ENCODE data around the gene PRUNE2.
"Not testable (repeated sequence)": the region's sequence is repeated elsewhere in the genome, so short reads cannot be mapped to it uniquely, and the experiment has no call there.

The PRUNE2 gene

DNA sequence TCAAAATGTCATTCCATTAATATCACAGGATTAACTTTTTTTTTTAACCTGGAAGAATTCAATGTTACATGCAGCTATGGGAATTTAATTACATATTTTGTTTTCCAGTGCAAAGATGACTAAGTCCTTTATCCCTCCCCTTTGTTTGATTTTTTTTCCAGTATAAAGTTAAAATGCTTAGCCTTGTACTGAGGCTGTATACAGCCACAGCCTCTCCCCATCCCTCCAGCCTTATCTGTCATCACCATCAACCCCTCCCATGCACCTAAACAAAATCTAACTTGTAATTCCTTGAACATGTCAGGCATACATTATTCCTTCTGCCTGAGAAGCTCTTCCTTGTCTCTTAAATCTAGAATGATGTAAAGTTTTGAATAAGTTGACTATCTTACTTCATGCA lies 121.0 kb downstream of the PRUNE2 start:
- intact Hi-C loops (cut with micrococcal nuclease) = no loop called here
- Mint-ChIP-seq H3K36me3 (ENCODE audit: low read depth) (no peaks in the 10 kb centered on the region), H3K9me3 (no peaks in the 10 kb centered on the region), H3K27ac (no peak overlapping the region), H3K4me1 (ENCODE audit: low read depth) (no peaks in the 10 kb centered on the region), H3K27me3 (peaks cover 9% of the 10 kb centered on the region), H3K4me3 (no peak overlapping the region)

DNA sequence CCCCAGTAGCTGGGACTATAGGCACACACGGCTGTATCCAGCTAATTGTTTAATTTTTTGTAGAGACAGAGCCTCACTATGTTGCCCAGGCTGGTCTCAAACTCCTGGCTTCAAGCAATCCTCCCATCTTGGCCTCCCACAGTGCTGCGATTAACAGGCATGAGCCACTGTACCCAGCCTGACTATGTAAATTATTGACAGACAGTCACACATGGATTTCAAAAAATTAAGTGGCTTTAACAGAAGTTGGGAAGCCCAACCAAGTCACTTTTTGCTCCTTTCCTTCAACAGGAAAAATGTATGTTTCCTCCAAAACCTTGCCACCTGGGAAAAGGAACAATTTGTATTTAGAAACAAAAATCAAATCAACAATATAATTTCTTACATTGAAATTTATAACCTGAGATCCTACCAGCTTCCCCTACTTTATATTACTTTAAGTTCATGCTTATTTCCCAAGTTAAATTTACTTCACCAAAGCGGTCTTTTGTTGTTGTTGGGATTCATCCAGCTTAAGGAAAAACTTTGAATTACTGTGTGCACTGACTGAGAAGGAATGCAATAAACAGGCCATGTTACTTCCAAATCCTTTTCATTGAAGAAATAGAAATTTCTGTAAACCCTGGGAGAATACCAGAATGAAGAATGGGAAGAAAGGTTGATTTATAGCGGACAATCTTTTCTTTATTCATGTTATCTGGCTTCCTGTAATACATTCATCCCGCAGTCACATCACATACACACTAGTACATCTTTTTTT lies 133.0 kb downstream of the PRUNE2 start:
- intact Hi-C loops (cut with micrococcal nuclease) = no loop called here
- peaks cover 7% of the 10 kb centered on the region for H3K27me3 Mint-ChIP-seq
- no peak overlapping the region for H3K27ac Mint-ChIP-seq
- H3K36me3 Mint-ChIP-seq (ENCODE audit: low read depth) = no peaks in the 10 kb centered on the region
- no peaks in the 10 kb centered on the region for H3K4me1 Mint-ChIP-seq (ENCODE audit: low read depth)
- H3K9me3 Mint-ChIP-seq = no peaks in the 10 kb centered on the region
- H3K4me3 Mint-ChIP-seq = no peak overlapping the region

DNA sequence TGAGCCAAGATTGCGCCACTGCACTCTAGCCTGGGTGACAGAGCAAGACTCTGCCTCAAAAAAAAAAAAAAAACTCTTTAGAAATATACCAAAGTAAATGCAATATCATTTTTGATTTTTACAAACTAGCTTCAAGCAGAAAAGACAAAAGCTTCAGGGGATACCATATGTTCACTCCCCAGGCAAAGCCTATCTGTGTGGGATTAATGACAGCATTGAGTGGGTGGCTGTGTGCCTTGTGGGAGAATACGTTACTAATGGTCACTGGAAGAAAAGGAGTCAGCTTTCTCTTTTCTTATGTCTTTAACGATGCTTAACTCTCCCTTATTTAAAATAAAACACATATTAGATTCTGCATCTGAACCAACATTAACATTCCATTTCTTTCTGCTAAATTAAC lies 139.8 kb downstream of the PRUNE2 start:
- Mint-ChIP-seq H3K4me1 (ENCODE audit: low read depth) (no peaks in the 10 kb centered on the region), H3K27me3 (peaks cover 3% of the 10 kb centered on the region), H3K4me3 (no peak overlapping the region), H3K36me3 (ENCODE audit: low read depth) (no peaks in the 10 kb centered on the region), H3K9me3 (no peaks in the 10 kb centered on the region), H3K27ac (no peak overlapping the region)
- intact Hi-C loops (cut with micrococcal nuclease) = no loop called here

DNA sequence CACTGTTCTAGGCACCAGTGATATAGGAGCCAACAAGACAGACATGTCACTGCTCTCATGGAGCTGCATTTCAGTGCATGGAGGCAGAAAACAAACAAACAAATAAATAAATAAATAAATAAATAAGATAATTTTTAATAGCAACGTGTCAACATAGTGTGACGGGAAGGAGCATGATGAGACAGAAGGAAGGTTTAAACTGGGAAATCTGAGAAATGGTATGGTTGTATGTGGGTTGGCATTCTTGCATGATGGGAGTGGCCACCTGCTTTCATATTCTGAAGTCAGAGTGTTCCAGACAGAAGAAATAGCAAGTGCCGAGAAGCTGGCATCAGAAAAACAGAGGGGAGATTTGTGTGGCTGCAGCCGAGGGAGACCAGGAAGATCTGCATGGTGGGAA lies 141.8 kb downstream of the PRUNE2 start, which contains the start of gene PCA3:
Gene PCA3, plus strand, starts transcription at position 301 of the 400 bp plus-strand sequence.
- H3K27ac Mint-ChIP-seq = no peak within 1 kb of the TSS
- intact Hi-C loops (cut with micrococcal nuclease) = no loop called here
- H3K4me1 Mint-ChIP-seq (ENCODE audit: low read depth) = peaks cover 13% of the 10 kb centered on the region
- peaks cover 5% of the 10 kb centered on the region for H3K27me3 Mint-ChIP-seq
- H3K36me3 Mint-ChIP-seq (ENCODE audit: low read depth) = no peaks in the 10 kb centered on the region
- no peak within 1 kb of the TSS for H3K4me3 Mint-ChIP-seq
- H3K9me3 Mint-ChIP-seq = no peaks in the 10 kb centered on the region

DNA sequence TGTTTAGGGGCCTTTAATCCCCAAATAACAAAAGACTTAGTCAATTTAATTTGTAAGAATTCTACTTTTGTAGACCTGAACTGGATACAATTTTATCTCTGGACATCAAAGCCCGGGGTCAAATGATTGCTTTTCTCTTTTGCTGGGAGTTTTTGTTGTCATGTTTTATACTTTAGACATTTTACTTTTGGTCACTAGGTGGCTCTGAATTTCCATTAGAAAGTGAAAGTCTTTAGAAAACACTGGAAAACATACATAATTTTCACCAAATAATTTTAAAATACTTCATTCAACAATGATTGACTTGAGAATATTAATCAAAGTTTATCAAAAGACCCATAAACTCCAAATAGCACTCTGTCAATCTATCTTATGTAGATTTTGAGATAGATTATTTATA lies 144.5 kb downstream of the PRUNE2 start:
- Mint-ChIP-seq H3K27ac (no peak overlapping the region), H3K36me3 (ENCODE audit: low read depth) (no peaks in the 10 kb centered on the region), H3K4me3 (no peak overlapping the region), H3K27me3 (peaks cover 7% of the 10 kb centered on the region), H3K9me3 (no peaks in the 10 kb centered on the region), H3K4me1 (ENCODE audit: low read depth) (peaks cover 15% of the 10 kb centered on the region)
- intact Hi-C loops (cut with micrococcal nuclease) = no loop called here

DNA sequence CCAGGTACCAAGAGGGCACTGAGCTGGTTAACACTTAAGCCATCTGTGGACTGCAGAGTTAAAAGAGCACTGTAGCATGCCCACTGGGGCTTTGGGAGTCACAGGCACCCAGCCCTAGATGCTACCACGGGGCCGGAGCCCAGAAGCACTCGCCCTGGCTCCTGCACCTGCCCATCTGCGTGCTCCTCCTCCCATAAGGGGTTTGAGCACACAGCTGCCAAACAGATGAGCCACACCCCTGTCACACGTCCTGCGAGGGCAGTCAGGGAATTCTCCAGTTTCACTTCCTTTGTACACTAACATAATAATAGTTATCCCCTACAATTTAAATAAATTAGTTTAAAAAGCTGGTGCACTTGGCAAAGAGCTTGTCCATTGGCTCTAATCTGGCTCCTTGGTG lies 146.2 kb downstream of the PRUNE2 start:
- no peaks in the 10 kb centered on the region for H3K9me3 Mint-ChIP-seq

DNA sequence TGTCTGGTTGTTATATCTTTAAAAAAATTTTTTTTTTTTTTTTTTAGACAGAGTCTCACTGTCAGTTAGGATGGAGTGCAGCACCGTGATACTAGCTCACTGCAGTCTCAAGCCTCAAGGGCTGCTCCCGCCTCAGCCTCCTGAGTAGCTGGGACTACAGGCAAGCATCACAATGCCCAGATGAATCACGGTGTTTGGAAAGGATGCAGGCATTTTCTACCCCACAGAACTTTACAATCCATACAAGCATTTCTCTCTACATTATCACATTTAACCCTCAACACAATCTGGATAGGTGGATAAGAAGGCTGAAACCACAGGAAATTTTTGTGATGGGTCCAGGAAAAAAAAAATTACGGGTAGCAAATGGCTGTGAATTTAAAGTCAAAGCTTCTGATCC lies 147.4 kb downstream of the PRUNE2 start:
- Mint-ChIP-seq H3K4me3 (no peak overlapping the region), H3K27ac (no peak overlapping the region), H3K9me3 (no peaks in the 10 kb centered on the region), H3K4me1 (ENCODE audit: low read depth) (peaks cover 15% of the 10 kb centered on the region), H3K36me3 (ENCODE audit: low read depth) (no peaks in the 10 kb centered on the region), H3K27me3 (peaks cover 7% of the 10 kb centered on the region)
- intact Hi-C loops (cut with micrococcal nuclease) = loop anchor here (5.0 kb wide), 1 partner anchor 254 kb away; no protein-coding TSS in a partner anchor

More for the DNA sequence above, 146.2 kb downstream of the PRUNE2 start:
- H3K36me3 Mint-ChIP-seq (ENCODE audit: low read depth) = no peaks in the 10 kb centered on the region
- intact Hi-C loops (cut with micrococcal nuclease) = loop anchor here (5.0 kb wide), 1 partner anchor 253 kb away; no protein-coding TSS in a partner anchor
- no peak overlapping the region for H3K4me3 Mint-ChIP-seq
- H3K27me3 Mint-ChIP-seq = peaks cover 7% of the 10 kb centered on the region
- H3K27ac Mint-ChIP-seq = no peak overlapping the region
- peaks cover 15% of the 10 kb centered on the region for H3K4me1 Mint-ChIP-seq (ENCODE audit: low read depth)

DNA sequence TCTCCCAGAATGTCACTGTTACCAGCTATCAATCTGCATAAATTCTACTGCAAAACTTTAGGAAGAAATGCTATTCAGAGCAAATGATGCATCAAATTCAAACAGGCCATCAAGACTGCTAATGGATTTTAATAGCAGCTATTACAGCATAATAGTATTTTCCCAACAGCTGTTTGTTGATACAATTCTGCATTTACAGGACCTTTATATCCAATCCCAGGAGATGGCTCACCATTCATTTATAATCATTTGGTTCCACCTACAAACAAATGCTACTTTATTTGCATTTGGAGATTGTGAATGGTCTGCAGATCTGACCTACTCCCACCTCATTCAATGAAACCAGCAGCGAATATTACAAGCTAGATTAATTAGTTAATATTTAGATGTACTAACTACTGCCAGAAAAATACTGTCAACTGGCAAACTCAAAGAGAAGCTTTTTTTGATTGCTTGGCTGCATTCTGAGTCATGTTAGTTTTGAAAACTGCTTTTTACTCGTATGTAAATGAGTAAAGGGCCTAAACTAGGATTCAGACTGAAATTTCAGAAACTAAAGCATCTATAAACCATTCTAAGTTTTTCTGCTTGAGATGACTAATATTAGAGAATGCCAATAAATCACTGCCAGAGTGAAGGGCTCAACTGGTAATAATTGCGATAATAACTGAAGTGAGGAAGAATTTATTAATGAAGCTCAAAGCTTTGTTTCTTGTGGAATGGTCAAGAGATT lies 148.8 kb downstream of the PRUNE2 start:
- Mint-ChIP-seq H3K4me1 (ENCODE audit: low read depth) (peaks cover 15% of the 10 kb centered on the region), H3K27ac (no peak overlapping the region)

DNA sequence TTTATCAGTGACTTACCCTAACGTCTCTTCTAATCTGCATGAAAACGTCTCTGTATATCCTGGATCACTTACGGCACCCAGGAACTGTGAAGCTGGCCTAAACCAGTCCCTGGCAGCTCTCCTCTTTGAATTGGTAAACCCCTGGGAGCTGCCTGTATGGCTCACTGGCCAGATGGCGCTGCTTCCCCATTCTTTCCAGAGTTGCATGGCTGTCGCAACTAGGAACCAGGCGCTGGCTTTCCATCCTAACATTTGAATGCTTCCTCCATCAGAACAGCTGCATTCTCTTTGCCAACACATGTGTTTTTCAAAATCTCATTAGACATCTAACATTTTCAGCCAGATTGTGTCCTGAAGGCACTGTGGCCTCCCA lies 149.7 kb downstream of the PRUNE2 start:
- Mint-ChIP-seq H3K9me3 (no peaks in the 10 kb centered on the region), H3K4me3 (no peak overlapping the region), H3K27ac (no peak overlapping the region), H3K4me1 (ENCODE audit: low read depth) (peaks cover 15% of the 10 kb centered on the region), H3K36me3 (ENCODE audit: low read depth) (no peaks in the 10 kb centered on the region), H3K27me3 (peaks cover 5% of the 10 kb centered on the region)
- intact Hi-C loops (cut with micrococcal nuclease) = loop anchor here (1.0 to 5.0 kb wide), 2 partner anchors 256 to 394 kb away; no protein-coding TSS in a partner anchor

More for the DNA sequence above, 148.8 kb downstream of the PRUNE2 start:
- H3K27me3 Mint-ChIP-seq = peaks cover 5% of the 10 kb centered on the region
- H3K36me3 Mint-ChIP-seq (ENCODE audit: low read depth) = no peaks in the 10 kb centered on the region
- intact Hi-C loops (cut with micrococcal nuclease) = loop anchor here (1.0 to 5.0 kb wide), 2 partner anchors 255 to 393 kb away; no protein-coding TSS in a partner anchor
- no peak overlapping the region for H3K4me3 Mint-ChIP-seq
- H3K9me3 Mint-ChIP-seq = no peaks in the 10 kb centered on the region

DNA sequence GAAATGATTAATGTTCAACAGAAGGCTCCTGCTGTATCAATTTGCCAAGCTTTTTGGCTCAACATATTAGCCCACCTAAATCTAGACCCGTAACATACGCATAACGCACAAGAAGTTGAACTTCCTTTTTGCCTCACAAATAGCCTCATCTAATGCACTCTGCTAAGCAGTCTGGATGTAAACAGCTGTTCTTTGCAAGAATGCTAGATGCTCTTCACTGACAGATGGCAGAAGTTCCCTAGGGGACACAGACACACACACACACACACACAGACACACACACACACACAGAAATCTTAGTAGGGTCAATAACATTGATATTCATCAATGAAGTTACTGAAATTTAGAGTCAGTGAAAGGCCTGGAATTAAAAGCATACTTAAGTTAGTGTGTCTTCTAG lies 154.9 kb downstream of the PRUNE2 start:
- Mint-ChIP-seq H3K4me1 (ENCODE audit: low read depth) (no peaks in the 10 kb centered on the region), H3K9me3 (peaks cover under 1% of the 10 kb centered on the region), H3K27ac (no peak overlapping the region), H3K36me3 (ENCODE audit: low read depth) (no peaks in the 10 kb centered on the region), H3K27me3 (no peaks in the 10 kb centered on the region), H3K4me3 (no peak overlapping the region)
- intact Hi-C loops (cut with micrococcal nuclease) = no loop called here

DNA sequence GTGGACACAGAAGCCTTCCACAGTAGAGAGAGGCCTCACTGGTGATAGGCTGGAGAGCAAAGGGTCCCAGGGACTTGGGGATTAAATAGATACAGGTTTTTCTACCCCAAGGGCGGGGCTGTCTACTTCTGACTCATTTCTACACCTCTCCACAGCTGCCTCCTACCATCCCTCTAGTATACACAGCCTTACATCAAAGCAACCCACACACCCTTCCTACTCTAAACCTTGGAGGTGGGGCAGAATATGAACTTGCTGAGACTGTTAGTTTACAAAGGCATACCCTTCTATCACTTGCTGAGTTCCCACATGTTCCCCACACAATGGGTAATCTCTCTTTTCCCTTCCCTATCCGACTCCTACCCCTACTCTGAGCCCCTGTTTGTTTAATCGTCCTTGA lies 161.6 kb downstream of the PRUNE2 start:
- intact Hi-C loops (cut with micrococcal nuclease) = no loop called here
- Mint-ChIP-seq H3K4me3 (no peak overlapping the region), H3K27ac (no peak overlapping the region), H3K4me1 (ENCODE audit: low read depth) (no peaks in the 10 kb centered on the region), H3K27me3 (no peaks in the 10 kb centered on the region), H3K9me3 (peaks cover 26% of the 10 kb centered on the region), H3K36me3 (ENCODE audit: low read depth) (no peaks in the 10 kb centered on the region)

DNA sequence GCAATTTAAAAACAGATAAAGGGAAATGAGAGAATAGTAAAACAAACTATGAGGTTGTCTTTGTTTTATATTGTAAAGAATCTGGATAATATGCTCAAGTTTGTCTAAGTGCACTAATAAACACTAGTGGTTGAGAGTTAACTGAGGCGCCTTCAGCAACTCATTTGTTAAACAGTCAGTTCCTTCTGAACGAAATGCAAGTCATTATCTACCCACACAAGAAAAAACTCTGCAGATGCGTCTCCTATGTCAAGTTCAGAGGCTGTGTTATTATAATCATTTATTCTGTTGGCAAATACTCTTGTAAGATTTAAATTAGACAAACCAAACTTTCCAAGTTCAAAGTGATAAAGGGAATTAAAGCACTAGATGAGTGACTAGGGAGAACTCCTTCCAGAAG lies 162.0 kb downstream of the PRUNE2 start:
- Mint-ChIP-seq H3K27ac (no peak overlapping the region), H3K36me3 (ENCODE audit: low read depth) (no peaks in the 10 kb centered on the region), H3K4me3 (no peak overlapping the region), H3K4me1 (ENCODE audit: low read depth) (no peaks in the 10 kb centered on the region), H3K27me3 (no peaks in the 10 kb centered on the region), H3K9me3 (peaks cover 26% of the 10 kb centered on the region)
- intact Hi-C loops (cut with micrococcal nuclease) = no loop called here

DNA sequence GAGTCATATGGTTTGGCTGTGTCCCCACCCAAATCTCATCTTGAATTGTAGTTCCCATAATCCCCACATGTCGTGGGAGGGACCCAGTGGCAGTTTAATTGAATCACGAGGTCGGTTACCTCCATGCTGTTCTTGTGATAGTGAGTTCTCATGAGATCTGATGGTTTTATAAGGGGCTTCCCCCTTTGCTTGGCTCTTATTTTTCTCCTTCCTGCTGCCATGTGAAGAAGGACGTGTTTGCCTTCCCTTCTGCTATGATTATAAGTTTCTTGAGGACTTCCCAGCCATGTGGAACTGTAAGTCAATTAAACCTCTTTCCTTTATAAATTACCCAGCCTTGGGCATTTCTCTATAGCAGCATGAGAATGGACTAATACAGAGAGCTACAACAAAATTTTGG lies 163.0 kb downstream of the PRUNE2 start:
- H3K4me3 Mint-ChIP-seq; H3K36me3 Mint-ChIP-seq (ENCODE audit: low read depth); H3K4me1 Mint-ChIP-seq (ENCODE audit: low read depth); H3K27ac Mint-ChIP-seq; intact Hi-C loops (cut with micrococcal nuclease); H3K27me3 Mint-ChIP-seq: not testable (repeated sequence)
- H3K9me3 Mint-ChIP-seq = peaks cover 26% of the 10 kb centered on the region

DNA sequence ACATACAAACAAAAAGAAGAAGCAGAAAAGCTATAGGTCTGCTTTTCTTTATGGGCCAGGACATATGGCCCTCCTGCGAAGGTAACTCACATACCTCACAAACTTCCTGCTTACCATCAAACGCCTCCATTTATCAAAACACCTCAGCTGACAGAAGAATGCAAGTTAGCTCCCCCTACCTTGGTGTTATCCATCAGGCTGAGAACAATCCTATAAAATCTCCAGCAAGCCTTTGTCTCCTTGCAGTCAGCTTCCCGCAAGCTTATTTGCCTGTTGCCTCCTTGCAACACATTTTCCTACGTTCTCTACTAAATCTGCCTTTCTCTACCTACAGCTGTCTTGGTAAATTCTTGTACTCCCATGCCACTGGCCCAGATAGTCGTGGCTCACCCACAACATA lies 164.4 kb downstream of the PRUNE2 start:
- H3K27ac Mint-ChIP-seq = no peak overlapping the region
- no peak overlapping the region for H3K4me3 Mint-ChIP-seq
- H3K36me3 Mint-ChIP-seq (ENCODE audit: low read depth) = no peaks in the 10 kb centered on the region
- H3K9me3 Mint-ChIP-seq = peaks cover 26% of the 10 kb centered on the region
- intact Hi-C loops (cut with micrococcal nuclease) = no loop called here
- H3K27me3 Mint-ChIP-seq = no peaks in the 10 kb centered on the region
- no peaks in the 10 kb centered on the region for H3K4me1 Mint-ChIP-seq (ENCODE audit: low read depth)
